ENCODE data around the gene TARS2. TPM values are rescaled to one million over a fixed set of nuclear protein-coding genes. Genes with fewer than 3 reads are reported as not detected.
A peak's percentile ranks its signal among the peaks of the same experiment; 100 is the strongest.

The TARS2 gene
- total and polyA plus RNA-seq, 2 of the 13 experiments (the other 11 are each of a cell fraction or from before 2014, with no cell fraction given), result 21.3 to 22.8 TPM

DNA sequence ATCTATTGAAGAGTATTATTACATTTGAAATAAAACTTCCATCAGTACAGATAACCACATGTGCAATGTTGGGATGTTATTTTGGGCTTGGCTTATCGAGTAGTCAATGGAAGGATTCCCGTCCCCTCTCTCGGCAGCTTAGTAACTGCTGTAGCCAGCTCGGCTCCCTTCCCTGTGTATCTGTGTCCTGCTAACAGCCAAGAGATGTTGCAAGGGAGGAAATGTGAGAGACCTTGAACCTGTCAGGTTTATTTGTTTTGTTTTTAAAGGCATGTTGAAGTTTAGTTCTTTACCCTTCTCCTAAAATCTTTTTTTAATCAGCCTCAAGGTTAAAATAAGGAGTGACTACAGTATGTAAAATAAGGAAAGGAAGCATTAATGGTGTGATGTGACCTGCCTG is 13.6 kb upstream of the TARS2 start (continued):
- TF ChIP-seq FOXC1 (CRISPR knock-in tag; IDR thresholded peaks at IDR 0.05; ENCODE audit: borderline replicate concordance) (no peak), ZNF18 (CRISPR knock-in tag; IDR thresholded peaks at IDR 0.05; ENCODE audit: insufficient replicate concordance) (no peak), ZFY (CRISPR knock-in tag; IDR thresholded peaks at IDR 0.05) (no peak), HMG20B (CRISPR knock-in tag; conservative IDR thresholded peaks at IDR 0.05) (no peak), RXRA (CRISPR knock-in tag; IDR thresholded peaks at IDR 0.05) (peak; percentile 68; the same call in 1 of the 2 replicates), ZNF678 (CRISPR knock-in tag; IDR thresholded peaks at IDR 0.05) (no peak), ZSCAN21 (CRISPR knock-in tag; IDR thresholded peaks at IDR 0.05; ENCODE audit: borderline replicate concordance) (no peak), ZNF570 (CRISPR knock-in tag; IDR thresholded peaks at IDR 0.05; ENCODE audit: borderline replicate concordance) (no peak), ZNF563 (CRISPR knock-in tag; IDR thresholded peaks at IDR 0.05) (no peak), IKZF4 (CRISPR knock-in tag; IDR thresholded peaks at IDR 0.05; ENCODE audit: borderline replicate concordance, low read depth, not compliant biosample characterization) (no peak), ZNF567 (CRISPR knock-in tag; IDR thresholded peaks at IDR 0.05; ENCODE audit: borderline replicate concordance) (no peak), MIER2 (CRISPR knock-in tag; IDR thresholded peaks at IDR 0.05) (no peak), ZNF614 (CRISPR knock-in tag; IDR thresholded peaks at IDR 0.05; ENCODE audit: borderline replicate concordance) (peak; percentile 76; the same call in 1 of the 2 replicates), U2AF2 (IDR thresholded peaks at IDR 0.05; ENCODE audit: low read depth, low read length) (no peak), FOXP1 (IDR thresholded peaks at IDR 0.05) (no peak), FOXP1 (CRISPR knock-in tag; IDR thresholded peaks at IDR 0.05) (peak; percentile 74), ZNF841 (CRISPR knock-in tag; IDR thresholded peaks at IDR 0.05; ENCODE audit: borderline replicate concordance) (no peak), ZNF274 (CRISPR knock-in tag; IDR thresholded peaks at IDR 0.05) (no peak), SRSF1 (optimal IDR thresholded peaks at IDR 0.05; ENCODE audit: low read depth, low read length) (no peak), ZNF264 (CRISPR knock-in tag; IDR thresholded peaks at IDR 0.05) (peak; percentile 75; the same call in 1 of the 2 replicates)
- TF ChIP-seq, protein P1, sequence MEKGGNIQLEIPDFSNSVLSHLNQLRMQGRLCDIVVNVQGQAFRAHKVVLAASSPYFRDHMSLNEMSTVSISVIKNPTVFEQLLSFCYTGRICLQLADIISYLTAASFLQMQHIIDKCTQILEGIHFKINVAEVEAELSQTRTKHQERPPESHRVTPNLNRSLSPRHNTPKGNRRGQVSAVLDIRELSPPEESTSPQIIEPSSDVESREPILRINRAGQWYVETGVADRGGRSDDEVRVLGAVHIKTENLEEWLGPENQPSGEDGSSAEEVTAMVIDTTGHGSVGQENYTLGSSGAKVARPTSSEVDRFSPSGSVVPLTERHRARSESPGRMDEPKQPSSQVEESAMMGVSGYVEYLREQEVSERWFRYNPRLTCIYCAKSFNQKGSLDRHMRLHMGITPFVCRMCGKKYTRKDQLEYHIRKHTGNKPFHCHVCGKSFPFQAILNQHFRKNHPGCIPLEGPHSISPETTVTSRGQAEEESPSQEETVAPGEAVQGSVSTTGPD (CRISPR knock-in tag; IDR thresholded peaks at IDR 0.05), result no peak
- TF ChIP-seq, protein P2, sequence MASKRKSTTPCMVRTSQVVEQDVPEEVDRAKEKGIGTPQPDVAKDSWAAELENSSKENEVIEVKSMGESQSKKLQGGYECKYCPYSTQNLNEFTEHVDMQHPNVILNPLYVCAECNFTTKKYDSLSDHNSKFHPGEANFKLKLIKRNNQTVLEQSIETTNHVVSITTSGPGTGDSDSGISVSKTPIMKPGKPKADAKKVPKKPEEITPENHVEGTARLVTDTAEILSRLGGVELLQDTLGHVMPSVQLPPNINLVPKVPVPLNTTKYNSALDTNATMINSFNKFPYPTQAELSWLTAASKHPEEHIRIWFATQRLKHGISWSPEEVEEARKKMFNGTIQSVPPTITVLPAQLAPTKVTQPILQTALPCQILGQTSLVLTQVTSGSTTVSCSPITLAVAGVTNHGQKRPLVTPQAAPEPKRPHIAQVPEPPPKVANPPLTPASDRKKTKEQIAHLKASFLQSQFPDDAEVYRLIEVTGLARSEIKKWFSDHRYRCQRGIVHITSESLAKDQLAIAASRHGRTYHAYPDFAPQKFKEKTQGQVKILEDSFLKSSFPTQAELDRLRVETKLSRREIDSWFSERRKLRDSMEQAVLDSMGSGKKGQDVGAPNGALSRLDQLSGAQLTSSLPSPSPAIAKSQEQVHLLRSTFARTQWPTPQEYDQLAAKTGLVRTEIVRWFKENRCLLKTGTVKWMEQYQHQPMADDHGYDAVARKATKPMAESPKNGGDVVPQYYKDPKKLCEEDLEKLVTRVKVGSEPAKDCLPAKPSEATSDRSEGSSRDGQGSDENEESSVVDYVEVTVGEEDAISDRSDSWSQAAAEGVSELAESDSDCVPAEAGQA (IDR thresholded peaks at IDR 0.05; ENCODE audit: low read depth), result no peak
- TF ChIP-seq, protein P2 (CRISPR knock-in tag; IDR thresholded peaks at IDR 0.05; ENCODE audit: borderline replicate concordance), result no peak
